Globus pallidus (tissue), 1 donor: ENCODE data around the gene ESRRA.

Experiments
- DNase-seq: peaks from one replicate; pipeline ENCODE4 v3.0.0-alpha.2; 2015; ENCODE audit warnings: low spot score

ESRRA gene

GRCh38 chr11:64352099-64352994 is 47.0 kb downstream of the ESRRA start:
- DNase-seq, result no peak

- DNase-seq, result no peak
Measured at GRCh38 chr11:64352995-64353714, 47.8 kb downstream of the ESRRA start.

GRCh38 chr11:64353715-64354506 is 48.6 kb downstream of the ESRRA start:
- no peak for DNase-seq

- DNase-seq, result peak; percentile 68
Measured at GRCh38 chr11:64355078-64355940, 50.0 kb downstream of the ESRRA start.

- DNase-seq, result no peak
Measured at GRCh38 chr11:64356498-64357411, 51.4 kb downstream of the ESRRA start.

- no peak for DNase-seq
Measured at GRCh38 chr11:64357446-64357845, 52.1 kb downstream of the ESRRA start.

- no peak for DNase-seq
Measured at GRCh38 chr11:64357904-64358535, 52.7 kb downstream of the ESRRA start.

GRCh38 chr11:64358536-64358906 is 53.2 kb downstream of the ESRRA start:
- no peak for DNase-seq

- peak; percentile 68 for DNase-seq
Measured at GRCh38 chr11:64358907-64359711, 53.8 kb downstream of the ESRRA start, which contains the start of gene RPS6KA4. RPS6KA4 (plus strand) TSS chr11:64359162; CDS start chr11:64359236, 74 bp downstream.

- DNase-seq, result no peak
Measured at GRCh38 chr11:64359712-64360445, 54.6 kb downstream of the ESRRA start.

GRCh38 chr11:64360448-64360921 is 55.2 kb downstream of the ESRRA start:
- DNase-seq, result no peak

- DNase-seq, result no peak
Measured at GRCh38 chr11:64361659-64362058, 56.3 kb downstream of the ESRRA start.

- no peak for DNase-seq
Measured at GRCh38 chr11:64362339-64362738, 57.0 kb downstream of the ESRRA start.

GRCh38 chr11:64364435-64364834 is 59.1 kb downstream of the ESRRA start:
- DNase-seq, result no peak

GRCh38 chr11:64364911-64365310 is 59.6 kb downstream of the ESRRA start:
- DNase-seq, result no peak
